HG03095 (cell line): ENCODE measurements around the gene ZNF683.
"Not testable (repeated sequence)": the region's sequence is repeated elsewhere in the genome, so short reads cannot be mapped to it uniquely, and the experiment has no call there.

Source experiments
- ATAC-seq: cut with Tn5 transposase; IDR thresholded peaks from one replicate; pipeline ENCODE4 v1.9.1; 2021; ENCODE audit warnings: moderate library complexity; ENCODE audit not compliant: unreplicated experiment

The ZNF683 gene

DNA sequence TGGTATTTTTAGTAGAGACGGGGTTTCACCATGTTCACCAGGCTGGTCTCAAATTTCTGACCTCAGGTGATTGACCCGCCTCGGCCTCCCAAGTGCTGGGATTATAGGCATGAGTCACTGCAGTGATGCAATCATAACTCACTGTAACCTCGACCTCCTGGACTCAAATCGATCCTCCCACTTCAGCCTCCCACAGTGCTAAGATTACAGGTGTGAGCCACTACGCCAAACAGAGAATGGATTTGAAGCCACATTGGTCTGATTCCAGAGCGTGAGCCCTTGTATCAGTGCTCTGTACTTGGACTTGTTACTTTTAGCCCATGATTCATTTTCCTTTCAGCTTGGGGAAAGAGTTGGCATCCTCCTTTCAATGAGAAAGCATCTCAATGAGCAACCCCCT, 14.9 kb upstream of the ZNF683 start:
- no peak for ATAC-seq

DNA sequence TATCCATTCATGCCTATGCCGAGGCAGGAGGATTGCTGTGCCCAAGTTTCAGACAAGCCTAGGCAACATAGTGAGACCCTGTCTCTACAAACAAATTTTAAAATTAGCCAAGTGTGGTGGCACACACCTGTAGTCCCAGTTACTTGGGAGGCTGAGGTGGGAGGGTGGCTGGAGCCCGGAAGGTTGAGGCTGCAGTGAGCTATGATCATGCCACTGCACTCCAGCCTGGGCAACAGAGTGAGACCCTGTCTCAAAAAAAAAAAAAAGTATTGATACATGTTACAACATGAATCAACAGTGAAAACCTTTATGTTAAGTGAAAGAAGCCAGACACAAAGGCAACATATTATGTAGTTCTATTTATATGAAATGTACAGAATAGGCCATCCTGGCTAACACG, 12.5 kb upstream of the ZNF683 start:
- ATAC-seq, result not testable (repeated sequence)

DNA sequence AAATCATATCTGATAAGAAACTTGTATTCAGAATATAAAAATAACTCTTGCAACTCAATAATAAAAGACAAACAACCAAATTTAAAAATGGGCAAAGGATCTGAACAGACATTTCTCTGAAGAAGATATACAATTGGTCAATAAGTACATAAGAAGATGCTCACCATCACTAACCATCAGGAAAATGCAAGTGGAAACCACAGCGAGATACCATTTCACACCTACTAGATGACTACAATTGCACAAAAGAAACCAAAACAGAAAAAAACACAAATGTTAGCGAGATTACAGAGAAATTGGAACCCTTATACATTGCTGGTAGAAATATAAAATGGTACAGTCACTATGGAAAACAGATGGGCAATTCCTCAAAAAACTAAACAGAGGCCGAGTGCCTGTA, 11.5 kb upstream of the ZNF683 start:
- no peak for ATAC-seq

DNA sequence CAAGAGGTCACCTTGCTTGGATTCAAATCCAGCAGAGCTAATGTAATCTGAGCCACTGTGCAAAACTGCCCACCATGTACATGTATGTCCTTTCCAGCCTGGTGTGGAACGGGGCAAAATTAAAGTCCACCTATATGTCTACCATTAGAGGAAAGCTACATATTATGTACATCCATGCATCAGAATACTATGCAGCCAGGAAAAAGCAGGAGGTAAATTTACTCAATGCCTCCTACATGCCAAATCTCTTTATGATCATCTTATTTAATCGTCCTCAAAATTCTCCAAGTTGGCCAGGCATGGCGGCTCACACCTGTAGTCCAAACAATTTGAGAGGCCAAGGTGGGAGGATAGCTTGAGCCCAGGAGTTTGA, 6.3 kb upstream of the ZNF683 start:
- no peak for ATAC-seq

GRCh38 chr1:26378088-26378878, 5.7 kb upstream of the ZNF683 start:
- peak; percentile 59 for ATAC-seq

GRCh38 chr1:26376050-26376449, 3.5 kb upstream of the ZNF683 start:
- ATAC-seq, result no peak

- ATAC-seq, result no peak
Observed at GRCh38 chr1:26375081-26375480, 2.5 kb upstream of the ZNF683 start.

DNA sequence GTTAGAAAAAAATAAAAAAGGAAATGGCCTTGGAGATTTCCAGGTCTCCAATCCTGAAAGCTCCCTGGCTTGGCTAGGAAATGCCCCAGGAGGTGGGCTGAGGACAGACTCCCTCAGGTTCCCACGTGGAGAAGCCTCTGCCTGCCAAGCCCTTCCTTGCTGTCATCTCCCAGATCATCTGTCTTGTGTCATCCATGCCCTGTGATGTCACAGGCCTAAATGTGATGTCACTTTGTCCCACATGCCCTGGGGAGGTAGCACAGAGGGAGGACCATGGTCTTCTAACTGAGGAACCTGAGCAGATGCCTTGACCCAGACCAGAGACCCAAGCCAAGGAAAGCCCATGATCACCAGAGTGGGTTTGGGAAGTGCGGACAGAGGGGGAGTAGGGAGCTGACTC, 1.8 kb upstream of the ZNF683 start:
- not testable (repeated sequence) for ATAC-seq

GRCh38 chr1:26373789-26374188, 1.2 kb upstream of the ZNF683 start:
- no peak for ATAC-seq

- ATAC-seq, result no peak
Observed at GRCh38 chr1:26373281-26373680, 731 bp upstream of the ZNF683 start.

DNA sequence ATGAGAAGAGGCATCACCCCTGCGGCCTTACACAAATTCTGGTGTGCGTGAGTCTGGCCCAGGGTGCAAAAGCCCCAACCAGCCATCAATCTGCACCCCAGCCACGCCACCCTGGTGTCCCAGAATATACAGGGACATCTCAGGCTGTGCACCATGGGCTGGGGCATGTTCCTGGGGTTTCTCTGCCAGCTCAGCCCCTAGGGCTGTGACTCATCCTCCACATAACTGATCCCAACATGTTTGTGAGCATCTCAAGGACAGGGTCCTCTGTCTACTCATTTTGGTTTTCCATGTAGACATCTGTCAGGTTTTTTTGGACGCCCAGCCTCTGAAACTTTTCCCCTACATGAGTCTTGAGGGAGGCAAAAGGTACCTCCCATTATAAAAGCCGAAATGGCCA, 511 bp downstream of the ZNF683 start:
- ATAC-seq, result no peak

DNA sequence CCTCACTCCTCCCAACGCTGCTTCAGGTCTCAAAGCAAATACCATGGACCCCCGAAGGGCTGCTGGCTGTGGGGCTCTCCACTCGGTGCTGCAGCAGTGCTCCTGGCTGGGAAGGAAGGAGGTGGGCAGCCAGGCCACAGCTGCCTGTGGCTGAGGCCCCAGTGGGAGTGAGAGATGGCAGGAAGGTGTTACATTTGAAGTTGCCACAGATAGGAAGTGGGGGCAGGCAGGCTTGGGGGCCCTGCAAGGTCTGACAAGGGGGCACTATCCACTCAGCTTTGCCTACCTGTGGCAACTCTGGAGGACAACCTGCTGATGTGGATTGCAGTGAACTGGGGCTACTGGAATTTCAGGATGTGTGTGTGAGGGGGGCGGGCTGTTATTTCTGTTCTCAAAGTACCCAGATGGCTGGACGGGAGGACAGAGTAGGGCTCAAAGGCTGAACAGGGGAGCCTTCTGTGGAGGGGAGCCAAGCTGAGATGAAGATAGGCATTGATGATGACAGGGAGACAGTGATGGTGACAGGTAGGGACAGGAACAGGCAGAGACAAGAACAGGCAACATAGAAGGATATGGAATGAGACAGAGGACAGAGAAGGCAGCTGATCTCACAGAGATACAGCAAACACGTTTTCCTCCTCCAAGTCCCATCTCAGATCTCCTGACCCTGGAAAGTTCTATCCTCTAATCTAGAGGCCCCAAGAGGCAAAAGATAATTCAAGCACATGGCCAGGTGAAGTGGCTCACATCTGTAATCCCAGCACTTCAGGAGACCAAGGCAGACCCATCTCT, 1.8 kb downstream of the ZNF683 start:
- ATAC-seq, result no peak

DNA sequence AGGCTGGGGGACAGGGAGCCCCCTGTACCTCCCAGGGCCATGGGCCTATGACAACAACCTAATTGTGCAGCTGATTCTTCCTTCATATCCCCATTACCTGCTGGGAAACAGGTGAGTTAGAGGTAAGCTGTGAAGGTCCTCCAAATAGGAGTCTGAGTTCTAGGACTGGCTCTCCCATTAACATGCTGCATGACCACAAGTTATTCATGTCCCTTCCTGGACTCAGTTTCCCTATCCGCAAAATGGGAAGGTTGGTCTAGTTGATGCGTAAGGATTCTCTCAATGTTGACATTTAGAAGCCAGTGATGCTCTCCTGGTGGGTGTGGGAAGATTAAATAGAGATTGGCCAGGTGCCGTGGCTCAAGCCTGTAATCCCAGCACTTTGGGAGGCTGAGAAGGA, 4.1 kb downstream of the ZNF683 start:
- ATAC-seq, result no peak

DNA sequence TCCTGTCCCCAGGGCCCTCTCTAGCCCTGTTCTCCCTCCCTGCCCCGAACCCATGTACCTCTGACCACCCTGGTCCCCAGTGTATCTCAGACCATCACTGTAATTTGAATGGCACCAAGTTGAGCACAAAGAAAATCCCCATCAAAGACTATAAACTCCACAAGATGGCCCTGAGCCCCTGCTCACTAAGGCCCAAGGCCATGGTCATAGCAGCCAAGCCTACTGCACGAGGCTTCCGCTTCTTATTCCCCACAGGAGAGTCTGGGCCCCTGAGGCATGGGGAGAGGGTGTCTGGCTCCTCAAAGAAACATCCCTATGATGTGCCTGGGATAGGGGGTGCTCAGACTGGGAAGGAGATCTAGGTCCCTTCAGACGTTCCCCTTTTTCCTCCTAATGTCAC, 4.5 kb downstream of the ZNF683 start:
- ATAC-seq, result no peak

DNA sequence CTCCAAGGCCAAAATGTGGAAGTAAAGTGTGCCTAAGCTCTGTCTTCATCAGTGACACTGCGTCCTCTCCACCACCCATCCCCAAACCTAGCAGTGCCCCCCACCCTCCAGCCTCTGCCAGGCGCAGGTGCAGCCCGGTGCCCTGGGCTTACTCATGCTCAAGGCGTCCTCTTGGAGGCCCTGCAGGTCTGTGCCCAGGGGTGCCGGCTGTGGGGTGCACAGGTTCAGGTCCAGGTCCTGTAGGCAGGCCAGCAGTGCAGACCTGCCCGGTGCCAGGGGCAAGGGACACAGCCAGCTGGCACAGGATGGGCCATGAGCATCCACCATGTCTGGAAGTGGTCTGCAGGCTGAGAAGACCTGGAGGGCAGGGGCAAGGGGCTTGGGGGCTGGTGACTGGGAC, 5.1 kb downstream of the ZNF683 start:
- no peak for ATAC-seq

GRCh38 chr1:26364956-26365355, 7.6 kb downstream of the ZNF683 start:
- no peak for ATAC-seq

DNA sequence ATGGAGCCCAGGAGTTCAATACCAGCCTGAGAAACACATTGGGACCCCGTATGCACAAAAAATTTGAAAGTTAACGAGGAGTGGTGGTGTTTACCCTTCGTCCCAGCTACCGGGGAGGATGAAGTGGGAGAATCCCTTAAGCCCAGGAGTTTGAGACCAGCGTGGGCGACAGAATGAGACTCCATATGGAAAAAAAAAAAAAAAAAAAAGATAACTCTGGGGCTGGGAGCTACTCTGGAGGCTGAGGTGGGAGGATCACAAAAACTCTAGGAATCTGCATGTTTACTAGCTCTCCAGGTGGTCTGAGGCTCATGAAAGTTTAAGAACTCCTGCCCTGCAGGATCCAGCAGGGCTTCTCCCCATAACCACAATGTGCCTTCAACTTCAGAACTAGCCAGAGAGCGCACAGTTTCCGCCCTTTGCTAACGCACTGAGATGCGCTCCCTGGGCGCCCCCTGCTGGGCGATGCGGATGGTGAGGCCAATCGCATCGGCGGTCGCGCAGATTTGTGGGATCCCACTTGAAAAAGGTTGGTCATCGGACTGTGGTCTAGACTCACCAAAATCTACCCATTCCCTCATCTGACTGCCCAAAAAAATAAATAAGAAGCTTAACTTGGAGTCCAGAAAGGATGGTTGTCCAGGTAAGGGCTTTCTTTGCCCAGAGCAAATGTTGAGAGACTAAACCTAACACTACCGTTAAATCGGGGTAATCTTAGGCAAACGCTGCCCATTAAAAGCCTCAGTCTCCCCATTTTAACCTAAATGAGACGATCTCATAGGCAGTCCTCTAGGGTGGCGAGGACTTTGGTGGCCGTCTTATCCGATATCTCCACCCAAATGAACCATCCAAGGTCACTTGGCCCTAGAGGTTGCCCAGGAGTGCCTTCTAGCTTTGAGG, 8.8 kb downstream of the ZNF683 start:
- ATAC-seq, result no peak

DNA sequence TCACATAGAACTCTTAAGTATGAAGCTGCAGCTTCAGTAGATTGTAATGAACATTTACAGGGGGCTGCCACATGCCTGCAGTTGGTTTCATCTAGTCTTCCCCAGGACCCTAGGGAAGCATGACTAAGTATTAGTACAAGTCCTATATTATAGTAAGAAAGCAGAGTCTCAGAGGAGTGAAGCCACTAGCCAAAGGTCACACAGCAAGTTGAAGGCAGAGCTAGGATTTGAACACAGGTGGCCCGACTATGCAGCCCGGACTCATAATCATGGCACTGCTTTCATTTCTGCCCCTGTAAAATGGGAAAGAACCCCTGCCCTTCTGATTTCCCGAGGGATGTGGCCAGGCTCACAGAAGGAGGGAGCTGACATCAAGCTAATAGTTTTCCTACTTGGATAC, 10.2 kb downstream of the ZNF683 start:
- ATAC-seq, result no peak

DNA sequence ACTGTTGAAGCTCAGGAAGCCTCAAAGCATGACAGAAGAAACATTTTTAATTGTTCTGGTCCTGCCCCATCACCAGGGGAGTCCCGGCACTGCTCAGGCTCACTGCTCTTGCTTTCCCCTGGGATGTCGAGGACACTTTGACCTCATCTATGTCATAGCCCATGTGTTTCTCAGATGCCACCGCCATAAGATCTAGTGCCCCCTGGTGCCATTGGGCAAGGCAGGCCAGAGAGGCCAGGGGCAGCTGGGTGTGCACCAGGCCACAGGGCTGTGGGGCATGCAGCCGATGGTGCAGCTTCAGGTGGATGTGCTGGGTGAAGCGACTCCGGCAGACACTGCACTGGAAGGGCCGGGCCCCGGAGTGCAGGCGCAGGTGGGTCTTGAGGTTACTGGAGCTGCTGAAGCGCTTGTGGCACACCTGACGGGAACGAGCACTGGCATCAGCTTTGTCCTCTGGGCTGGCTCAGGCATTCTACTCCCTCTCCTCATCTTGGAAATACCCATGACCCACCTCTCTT, 10.9 kb downstream of the ZNF683 start:
- no peak for ATAC-seq

DNA sequence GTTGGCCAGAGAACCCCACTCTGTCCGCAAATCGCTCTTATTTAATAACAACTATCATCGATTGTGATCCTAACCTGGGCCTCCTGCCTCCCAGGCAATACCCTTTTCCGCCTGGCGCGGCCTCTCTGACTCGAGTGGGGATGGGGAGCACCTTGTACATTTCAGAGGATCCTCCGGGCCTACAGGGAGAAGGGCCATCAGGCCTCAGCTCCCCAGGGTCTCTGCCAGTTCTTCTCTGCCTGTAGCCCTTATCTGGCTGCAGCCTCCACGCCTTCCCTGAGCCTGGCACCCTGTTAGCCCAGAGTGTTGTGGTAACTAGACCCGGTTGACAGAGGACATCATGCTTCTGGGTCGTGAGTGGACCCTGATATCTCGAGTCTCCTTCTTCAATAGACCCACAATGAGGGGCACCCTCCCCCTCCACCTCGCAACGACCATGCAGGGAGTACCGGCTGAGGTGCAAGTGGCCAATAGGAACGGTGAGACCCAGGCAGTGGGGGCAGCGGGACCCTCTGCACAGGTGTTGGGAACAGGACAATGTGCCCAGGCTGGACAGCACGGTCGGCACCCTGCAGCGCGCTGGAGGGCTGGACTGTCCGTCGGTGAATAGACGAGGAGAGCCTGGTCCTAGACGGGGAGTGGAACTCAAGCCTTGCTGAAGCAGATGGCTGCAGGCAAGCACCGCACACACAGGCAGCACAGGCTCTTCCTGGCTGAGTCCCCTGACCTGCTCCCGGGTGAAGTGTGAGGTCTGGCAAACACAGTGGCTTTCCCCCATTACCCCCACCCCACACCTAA, 11.5 kb downstream of the ZNF683 start:
- ATAC-seq, result no peak
